HG03060 (cell line): ENCODE measurements around the gene ALPK3.

Source experiments
- ATAC-seq: cut with Tn5 transposase; IDR thresholded peaks from one replicate; pipeline ENCODE4 v1.9.1; 2021; ENCODE audit warnings: low read depth, moderate number of reproducible peaks; ENCODE audit not compliant: unreplicated experiment

ALPK3 gene

DNA sequence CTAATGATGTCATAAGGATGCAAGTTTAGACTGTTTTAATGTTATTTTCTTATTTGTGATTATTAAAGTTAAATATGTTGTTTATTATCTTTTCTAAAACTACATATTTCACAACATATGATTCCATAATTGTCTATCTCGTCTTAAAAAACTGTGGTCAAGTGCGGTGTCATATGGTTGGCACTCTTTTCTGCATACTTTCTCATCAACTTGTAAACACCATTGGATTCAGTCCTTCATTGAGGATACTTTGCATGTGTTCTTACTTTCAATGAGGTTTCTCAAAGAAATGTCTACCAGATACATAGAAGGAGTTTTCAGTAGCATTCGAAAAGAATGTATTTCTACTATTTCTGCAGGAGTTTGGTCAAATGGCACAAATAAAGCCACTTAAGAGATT is 22.0 kb upstream of the ALPK3 start:
- ATAC-seq, result no peak

GRCh38 chr15:84797212-84797611 is 19.9 kb upstream of the ALPK3 start:
- ATAC-seq, result no peak

DNA sequence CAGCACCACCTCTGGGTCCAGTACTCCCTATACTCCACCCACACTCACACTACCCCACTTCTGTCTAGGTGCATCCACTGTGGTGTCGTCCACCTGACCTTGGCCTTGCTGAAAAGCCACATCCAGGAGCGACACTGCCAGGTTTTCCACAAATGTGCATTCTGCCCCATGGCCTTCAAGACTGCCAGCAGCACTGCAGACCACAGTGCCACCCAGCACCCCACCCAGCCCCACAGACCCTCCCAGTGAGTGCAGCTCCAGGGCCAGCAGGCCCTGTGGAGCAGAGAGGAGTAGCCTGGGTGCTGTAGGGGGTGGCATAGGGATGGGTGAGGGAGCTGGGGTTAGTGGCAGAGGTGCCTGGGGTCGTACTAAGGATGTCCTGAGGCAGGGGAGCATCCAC is 19.4 kb upstream of the ALPK3 start:
- ATAC-seq, result no peak

DNA sequence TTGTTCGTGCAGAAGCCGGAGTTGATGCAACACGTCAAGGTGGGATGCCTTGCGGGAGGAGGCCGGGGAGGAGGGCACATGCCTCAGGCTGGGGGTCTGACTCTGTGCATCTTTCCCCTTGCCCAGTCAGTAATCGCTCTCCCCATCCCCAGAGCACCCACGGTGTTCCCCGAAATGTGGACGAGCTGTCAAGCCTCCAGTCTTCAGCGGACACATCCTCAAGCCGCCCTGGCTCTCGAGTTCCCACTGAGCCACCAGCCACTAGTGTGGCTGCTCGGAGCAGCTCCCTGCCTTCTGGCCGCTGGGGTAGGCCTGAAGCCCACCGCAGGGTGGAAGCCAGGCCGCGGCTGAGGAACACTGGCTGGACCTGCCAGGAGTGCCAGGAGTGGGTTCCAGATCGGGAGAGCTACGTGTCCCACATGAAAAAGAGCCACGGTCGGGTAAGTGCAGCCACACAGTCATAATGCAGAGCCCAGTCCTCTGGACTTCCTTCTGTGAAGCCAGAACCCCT is 18.7 kb upstream of the ALPK3 start:
- ATAC-seq, result no peak

DNA sequence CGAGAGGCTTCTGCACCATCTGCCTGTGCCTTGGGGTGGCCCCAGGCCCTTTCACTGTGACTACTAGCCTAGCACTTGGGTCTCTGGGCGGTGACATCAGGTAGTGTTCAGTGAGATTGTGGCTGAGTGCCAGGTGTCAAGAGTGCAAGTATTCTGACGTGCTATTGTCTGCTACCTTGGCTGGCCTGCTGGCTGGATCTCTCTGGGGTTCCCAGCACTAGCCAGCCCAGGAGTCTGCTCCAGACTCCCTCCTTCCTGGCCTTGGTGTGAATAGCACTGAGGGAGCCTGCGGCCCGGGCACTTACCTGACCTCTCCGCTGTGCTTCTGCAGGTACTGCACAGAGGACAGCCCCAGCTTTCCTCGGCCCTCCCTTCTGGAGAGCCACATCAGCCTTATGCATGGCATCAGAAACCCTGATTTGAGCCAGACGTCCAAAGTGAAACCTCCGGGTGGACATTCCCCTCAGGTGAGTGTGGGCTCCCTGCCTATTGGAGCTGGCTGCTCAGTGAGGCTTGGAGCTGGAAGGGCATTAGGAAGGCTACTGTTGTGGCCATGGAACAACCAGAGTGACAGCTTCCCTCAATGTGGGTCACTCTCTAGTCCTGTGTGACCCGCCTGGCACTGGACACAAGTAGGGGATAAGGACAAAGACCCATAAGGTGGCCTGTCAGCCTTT is 17.5 kb upstream of the ALPK3 start:
- no peak for ATAC-seq

- ATAC-seq, result no peak
Observed at GRCh38 chr15:84800365-84800806, 16.8 kb upstream of the ALPK3 start.

DNA sequence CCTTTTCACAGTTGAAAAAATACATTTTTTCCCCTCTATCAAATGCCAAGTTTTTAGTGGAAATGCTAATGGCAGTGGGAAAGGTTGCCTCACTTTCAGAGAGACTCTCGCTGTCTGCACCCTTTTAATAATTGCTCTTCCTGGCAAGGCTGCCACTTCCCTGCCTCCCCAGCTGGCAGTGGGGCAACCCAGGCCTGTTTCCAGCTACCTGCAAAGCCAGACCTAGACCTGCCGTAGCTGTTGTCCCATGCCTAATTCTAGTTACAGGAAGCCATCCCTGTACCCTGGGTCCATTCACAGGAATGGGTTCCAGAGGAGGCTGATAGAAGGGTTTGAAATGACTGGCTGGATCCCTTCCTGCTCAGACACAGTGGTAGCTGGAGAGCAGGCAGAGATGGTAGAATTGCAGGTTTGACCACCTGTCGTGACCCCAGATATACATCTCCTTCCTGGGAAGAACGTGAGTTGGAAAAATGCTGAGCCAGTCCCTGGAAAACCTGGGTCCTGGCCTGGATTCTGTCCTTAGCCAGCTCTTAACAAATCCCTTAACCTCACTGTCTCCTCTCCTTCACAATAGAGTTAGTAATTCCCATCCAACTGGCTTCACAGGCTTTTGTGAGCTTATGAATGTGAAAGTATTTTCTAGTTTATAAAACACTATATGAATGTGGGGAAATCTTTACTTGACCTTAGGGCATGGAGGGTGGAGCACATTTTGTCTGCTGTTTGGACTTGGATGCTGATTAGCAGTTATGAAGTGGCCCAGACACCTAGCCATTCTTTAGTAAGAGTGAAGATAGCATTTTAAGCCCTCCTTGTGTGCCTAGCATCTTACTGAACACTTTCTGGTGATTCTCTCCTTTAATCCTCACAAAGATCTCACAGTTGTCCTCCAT is 12.9 kb upstream of the ALPK3 start:
- ATAC-seq, result no peak

DNA sequence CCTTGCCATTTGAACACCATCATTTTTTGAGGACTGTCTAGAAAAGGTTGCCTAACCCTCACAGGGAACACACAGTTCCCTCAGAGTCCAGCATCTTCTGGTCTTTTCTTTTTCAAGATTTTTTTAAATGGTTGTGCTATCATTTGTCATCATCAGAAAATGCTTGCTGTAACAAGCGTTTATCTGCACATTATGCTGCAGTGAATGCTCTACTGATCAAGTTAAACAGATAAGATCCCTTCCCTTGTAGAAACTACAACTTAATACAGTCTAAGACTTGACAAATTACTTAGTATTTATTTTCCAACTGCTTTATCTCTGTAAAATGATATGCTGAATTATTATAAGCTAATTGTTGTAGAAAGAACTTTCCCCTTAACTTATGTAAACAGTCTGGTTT is 11.9 kb upstream of the ALPK3 start:
- no peak for ATAC-seq

GRCh38 chr15:84807228-84807627 is 9.9 kb upstream of the ALPK3 start:
- no peak for ATAC-seq

DNA sequence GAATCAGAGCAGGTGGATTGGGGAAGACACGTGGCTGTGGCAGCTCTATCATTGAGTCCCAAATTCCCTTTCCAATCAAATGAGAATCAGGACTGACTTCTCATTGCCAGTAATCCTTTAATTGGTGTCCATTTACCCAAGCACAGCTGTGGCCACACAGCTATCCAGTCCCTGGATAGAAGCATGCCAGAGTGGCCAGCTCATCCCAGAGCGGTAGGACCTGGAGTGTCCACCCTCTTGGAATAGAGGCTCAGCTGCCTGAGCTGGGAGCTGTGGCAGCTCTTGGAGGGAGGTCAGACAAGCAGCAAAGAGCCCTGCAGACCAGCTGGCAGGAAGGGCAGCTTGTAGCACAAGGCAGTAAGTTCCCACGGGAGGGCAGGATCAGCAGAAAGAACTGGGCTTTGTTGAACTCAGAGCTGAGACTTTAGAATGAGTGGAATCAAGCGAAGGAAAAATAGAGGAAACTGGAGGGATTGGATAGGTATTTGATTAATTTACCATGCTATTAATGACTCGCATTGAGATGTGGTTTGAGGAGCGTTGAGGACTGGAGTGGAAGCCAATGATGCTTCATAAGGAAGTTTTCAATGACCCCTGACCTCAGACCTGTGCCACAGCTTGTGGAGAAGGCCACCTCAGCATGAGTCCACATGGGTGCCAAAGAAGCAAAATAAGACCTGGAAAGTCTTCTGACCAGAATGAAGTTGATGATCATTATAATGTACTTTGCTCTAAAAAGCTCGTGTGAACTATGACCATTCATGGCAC is 6.9 kb upstream of the ALPK3 start:
- ATAC-seq, result no peak

- ATAC-seq, result no peak
Observed at GRCh38 chr15:84811151-84811550, 6.0 kb upstream of the ALPK3 start.

DNA sequence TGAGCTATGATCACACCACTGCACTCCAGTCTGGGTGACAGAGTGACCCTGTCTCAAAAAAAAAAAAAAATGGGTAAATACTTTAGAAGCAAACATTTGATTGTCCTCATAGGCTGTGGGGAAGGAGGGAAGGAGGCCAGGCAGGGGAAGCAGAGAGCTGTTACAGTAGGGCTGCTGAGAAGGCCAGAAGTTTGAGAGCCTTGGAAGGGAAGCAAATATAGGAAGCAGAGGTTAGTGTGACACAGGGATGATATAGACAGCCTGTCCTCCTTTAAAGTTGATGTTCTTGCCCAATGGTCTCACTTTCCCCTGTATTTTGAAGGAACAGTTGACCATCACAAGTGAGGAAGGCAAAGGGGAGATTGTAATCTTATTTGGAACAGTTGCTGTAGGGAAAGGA is 5.3 kb upstream of the ALPK3 start:
- no peak for ATAC-seq

DNA sequence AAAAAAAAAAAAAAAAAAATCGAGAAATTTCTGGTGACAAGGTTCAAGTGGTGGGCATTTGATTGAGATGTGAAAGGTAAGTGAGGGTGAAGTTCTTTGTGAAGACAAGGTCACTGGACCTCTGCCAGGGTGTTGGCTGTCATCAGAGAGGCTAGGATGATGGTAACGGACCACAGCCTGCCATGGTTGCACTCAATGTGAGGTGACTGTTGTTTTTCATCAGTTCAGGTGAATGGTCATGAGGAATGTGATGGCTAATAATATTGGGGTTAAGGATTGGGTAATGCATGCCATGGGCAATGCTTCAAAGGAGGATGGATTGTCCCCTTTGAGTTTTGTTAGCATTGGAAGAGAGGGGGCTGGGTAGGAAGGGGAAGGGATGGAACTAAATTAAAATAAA is 4.3 kb upstream of the ALPK3 start:
- no peak for ATAC-seq

DNA sequence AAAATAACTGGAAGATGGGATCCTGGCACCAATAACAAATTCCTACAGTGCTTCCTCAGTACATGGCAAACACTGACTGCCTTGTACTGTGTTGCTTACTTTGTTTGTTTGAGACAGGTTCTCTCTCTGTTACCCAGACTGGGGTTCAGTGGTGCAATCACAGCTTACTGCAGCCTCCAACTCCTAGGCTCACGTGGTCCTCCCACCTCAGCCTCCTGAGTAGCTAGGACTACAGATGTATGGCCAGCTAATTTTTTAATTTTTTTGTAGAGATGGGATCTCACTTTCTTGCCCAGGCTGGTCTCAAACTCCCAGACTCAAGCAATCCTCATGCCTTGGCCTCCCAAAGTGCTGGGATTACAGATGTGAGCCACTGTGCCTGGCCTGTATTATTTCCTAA is 3.7 kb upstream of the ALPK3 start:
- ATAC-seq, result no peak

DNA sequence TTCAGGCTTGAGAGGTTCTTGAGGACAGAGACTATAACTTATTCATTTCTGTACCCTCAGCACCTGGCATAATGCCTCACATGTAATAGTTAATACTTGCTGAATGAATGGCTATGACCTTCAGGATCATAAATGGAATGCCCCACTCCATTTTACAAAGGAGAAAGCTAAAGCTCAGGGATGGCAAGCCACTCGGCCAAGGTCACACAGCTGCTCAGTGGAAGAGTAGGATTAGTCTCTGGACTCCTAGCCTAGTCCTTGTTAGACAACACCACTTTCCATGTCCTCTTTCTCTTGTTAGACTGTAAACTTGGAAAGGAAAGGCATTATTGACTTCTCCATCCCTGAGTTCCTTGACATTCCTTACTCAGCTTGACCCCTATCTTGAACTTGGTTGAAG is 3.2 kb upstream of the ALPK3 start:
- ATAC-seq, result no peak

GRCh38 chr15:84814916-84815315 is 2.2 kb upstream of the ALPK3 start:
- ATAC-seq, result no peak

DNA sequence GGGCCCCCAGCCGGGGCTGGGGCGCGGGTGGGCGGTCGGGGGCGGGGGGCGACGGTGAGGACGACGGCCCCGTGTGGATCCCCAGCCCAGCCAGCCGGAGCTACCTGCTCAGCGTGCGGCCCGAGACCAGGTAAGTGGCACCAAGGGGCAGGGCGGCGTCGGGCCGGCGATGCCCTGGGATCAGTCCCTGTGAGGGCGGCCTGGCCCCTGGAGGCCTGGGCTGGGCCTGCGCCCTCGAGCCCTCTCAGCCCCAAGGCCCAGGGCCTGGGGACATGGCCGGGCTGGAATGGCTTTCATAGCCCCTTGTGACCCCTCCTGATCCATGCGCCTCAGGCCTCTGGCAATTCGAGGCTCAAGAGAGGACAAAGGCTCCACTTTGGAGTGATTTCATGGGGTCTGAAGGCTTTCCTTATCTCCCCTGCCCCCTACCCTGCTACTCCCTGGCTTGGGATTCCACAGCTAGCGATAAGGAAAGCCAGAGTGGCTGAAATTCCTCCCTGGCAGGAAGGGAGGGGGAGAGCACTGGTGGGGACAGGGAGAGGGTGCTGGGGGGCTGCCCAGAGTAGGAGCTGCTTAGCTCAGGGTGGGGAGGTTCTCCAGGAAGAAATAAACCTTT is 418 bp downstream of the ALPK3 start:
- ATAC-seq, result no peak

DNA sequence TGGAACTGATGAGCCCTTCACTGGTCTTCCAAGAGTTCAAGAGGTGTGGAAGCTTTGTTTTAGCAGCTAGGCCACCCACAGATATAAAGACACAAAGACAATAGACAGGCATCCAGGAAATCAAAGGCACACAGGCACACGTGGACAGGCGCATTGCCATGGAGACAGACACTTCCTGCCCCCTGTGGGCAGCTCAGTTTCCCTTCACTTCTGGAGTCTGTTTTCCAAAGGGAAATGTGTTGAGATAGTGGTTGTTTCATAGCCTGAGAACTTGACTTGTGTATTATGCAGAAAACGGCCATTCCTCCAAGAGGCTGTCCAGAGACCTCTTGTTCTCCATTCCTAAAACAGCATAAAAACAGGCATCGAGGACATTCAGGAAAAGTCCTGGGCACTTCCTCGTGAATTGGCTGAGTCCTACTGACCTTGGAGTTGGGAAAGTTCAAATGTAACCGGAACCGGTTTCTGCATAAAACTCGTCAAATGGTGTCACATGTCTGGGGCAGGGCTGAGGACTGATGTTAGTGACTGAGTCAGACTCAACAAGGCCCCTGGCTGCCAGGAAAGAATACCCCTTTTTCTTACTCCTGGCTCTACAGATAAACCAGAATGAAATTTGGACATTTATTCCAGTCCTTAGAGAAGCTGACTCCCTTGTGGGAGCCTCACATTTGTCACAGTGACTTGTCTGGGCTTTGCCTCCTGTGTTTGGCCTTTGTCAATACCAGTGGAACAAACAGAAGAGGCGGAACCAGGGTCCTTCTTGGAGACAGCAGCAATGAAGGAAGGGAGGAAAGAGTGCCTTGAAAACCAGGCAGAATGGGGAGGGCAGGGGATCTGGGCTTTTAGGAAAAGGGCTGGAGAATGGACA is 1.3 kb downstream of the ALPK3 start:
- no peak for ATAC-seq

DNA sequence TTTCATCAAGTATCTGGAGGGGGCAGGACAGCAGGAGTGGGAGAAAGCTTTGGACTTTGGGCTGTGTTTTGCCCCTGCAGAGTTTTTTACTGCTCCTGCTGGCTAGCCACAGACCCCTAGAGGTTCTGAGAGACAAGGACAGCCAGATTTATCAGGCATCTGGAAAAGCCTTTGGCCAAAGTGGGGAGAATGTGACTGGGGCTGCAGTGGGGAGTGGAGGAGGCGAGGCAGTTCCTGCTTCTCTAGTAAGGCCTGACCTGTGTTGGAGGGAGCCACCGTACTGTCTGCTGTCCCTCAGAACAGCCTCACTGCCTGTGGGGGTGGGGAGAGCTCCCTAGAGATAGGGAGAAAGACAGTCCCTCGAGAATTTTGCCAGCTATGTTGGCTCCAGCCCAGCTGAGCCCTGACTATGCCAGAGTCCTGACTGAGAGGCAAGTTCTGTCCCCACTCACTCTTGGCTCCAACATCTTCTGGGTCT is 2.2 kb downstream of the ALPK3 start:
- no peak for ATAC-seq

GRCh38 chr15:84819791-84820190 is 2.6 kb downstream of the ALPK3 start:
- ATAC-seq, result no peak
